ENCODE results near the gene GEN1.

Gene GEN1

GRCh38 chr2:17756668-17757067, 2.7 kb downstream of the GEN1 start:
- TF ChIP-seq TARDBP (IDR thresholded peaks at IDR 0.05) (no peak), FOXM1 (IDR thresholded peaks at IDR 0.05; ENCODE audit: borderline replicate concordance) (no peak), L3MBTL2 (conservative IDR thresholded peaks at IDR 0.05) (no peak)
- DNase-seq (ENCODE audit: extremely low spot score) = no peak
- POLR2A ChIA-PET = no interaction called here
- CTCF ChIA-PET = no interaction called here

- no peak for TF ChIP-seq L3MBTL2 (conservative IDR thresholded peaks at IDR 0.05)
- TF ChIP-seq FOXM1 (IDR thresholded peaks at IDR 0.05; ENCODE audit: borderline replicate concordance) = no peak
- no peak for TF ChIP-seq CTBP1 (IDR thresholded peaks at IDR 0.05; ENCODE audit: borderline replicate concordance)
- no peak for TF ChIP-seq FOXA1 (IDR thresholded peaks at IDR 0.05)
- TF ChIP-seq SP1 (IDR thresholded peaks at IDR 0.05) = no peak
- TF ChIP-seq HDGF (IDR thresholded peaks at IDR 0.05; ENCODE audit: borderline replicate concordance) = no peak
- TF ChIP-seq LEF1 (IDR thresholded peaks at IDR 0.05; ENCODE audit: borderline replicate concordance) = no peak
- no peak for DNase-seq (ENCODE audit: extremely low spot score)
- ChIA-PET CTCF (no interaction called here), POLR2A (no interaction called here)
Observed at GRCh38 chr2:17757321-17757720, 3.4 kb downstream of the GEN1 start.

GRCh38 chr2:17758118-17758517, 4.2 kb downstream of the GEN1 start:
- ChIA-PET POLR2A (no interaction called here), CTCF (interaction anchor here (0.7 kb wide), 1 partner anchor 18 kb away, joined by 3 read pairs; no protein-coding TSS in a partner anchor)
- DNase-seq (ENCODE audit: extremely low spot score) = no peak
- TF ChIP-seq TARDBP (IDR thresholded peaks at IDR 0.05) (no peak), L3MBTL2 (conservative IDR thresholded peaks at IDR 0.05) (no peak), NFRKB (IDR thresholded peaks at IDR 0.05) (no peak), FOXK2 (IDR thresholded peaks at IDR 0.05) (no peak), PKNOX1 (IDR thresholded peaks at IDR 0.05) (no peak)

GRCh38 chr2:17759805-17760204, 5.9 kb downstream of the GEN1 start:
- CTCF ChIA-PET = no interaction called here
- POLR2A ChIA-PET = no interaction called here
- TF ChIP-seq ELF4 (IDR thresholded peaks at IDR 0.05) (no peak), LEF1 (IDR thresholded peaks at IDR 0.05; ENCODE audit: borderline replicate concordance) (no peak), NFRKB (IDR thresholded peaks at IDR 0.05) (no peak), TARDBP (IDR thresholded peaks at IDR 0.05) (no peak), SP1 (IDR thresholded peaks at IDR 0.05) (no peak), FOXM1 (IDR thresholded peaks at IDR 0.05; ENCODE audit: borderline replicate concordance) (no peak), FOXK2 (IDR thresholded peaks at IDR 0.05) (no peak), HDGF (IDR thresholded peaks at IDR 0.05; ENCODE audit: borderline replicate concordance) (no peak), BHLHE40 (IDR thresholded peaks at IDR 0.05; ENCODE audit: borderline replicate concordance) (no peak), CTBP1 (IDR thresholded peaks at IDR 0.05; ENCODE audit: borderline replicate concordance) (no peak), ARNT (IDR thresholded peaks at IDR 0.05) (no peak), PKNOX1 (IDR thresholded peaks at IDR 0.05) (no peak), SUZ12 (IDR thresholded peaks at IDR 0.05) (no peak)
- DNase-seq (ENCODE audit: extremely low spot score) = no peak

GRCh38 chr2:17762451-17762850, 8.5 kb downstream of the GEN1 start:
- TF ChIP-seq HDGF (IDR thresholded peaks at IDR 0.05; ENCODE audit: borderline replicate concordance) (no peak), FOXM1 (IDR thresholded peaks at IDR 0.05; ENCODE audit: borderline replicate concordance) (no peak), ELF4 (IDR thresholded peaks at IDR 0.05) (no peak), BHLHE40 (IDR thresholded peaks at IDR 0.05; ENCODE audit: borderline replicate concordance) (no peak), CTBP1 (IDR thresholded peaks at IDR 0.05; ENCODE audit: borderline replicate concordance) (no peak), ARNT (IDR thresholded peaks at IDR 0.05) (no peak), TARDBP (IDR thresholded peaks at IDR 0.05) (no peak), L3MBTL2 (conservative IDR thresholded peaks at IDR 0.05) (no peak), SP1 (IDR thresholded peaks at IDR 0.05) (no peak), ZNF384 (IDR thresholded peaks at IDR 0.05) (no peak), SUZ12 (IDR thresholded peaks at IDR 0.05) (no peak), FOXA1 (IDR thresholded peaks at IDR 0.05) (no peak), LEF1 (IDR thresholded peaks at IDR 0.05; ENCODE audit: borderline replicate concordance) (no peak)
- ChIA-PET POLR2A (no interaction called here), CTCF (no interaction called here)
- DNase-seq (ENCODE audit: extremely low spot score) = no peak

- TF ChIP-seq ZNF384 (IDR thresholded peaks at IDR 0.05) = no peak
- DNase-seq (ENCODE audit: extremely low spot score) = no peak
- ChIA-PET POLR2A (no interaction called here), CTCF (no interaction called here)
Observed at GRCh38 chr2:17763641-17764333, 9.8 kb downstream of the GEN1 start.

- DNase-seq (ENCODE audit: extremely low spot score) = no peak
- POLR2A ChIA-PET = no interaction called here
- TF ChIP-seq HDGF (IDR thresholded peaks at IDR 0.05; ENCODE audit: borderline replicate concordance) = no peak
- TF ChIP-seq ARNT (IDR thresholded peaks at IDR 0.05) = no peak
- TF ChIP-seq L3MBTL2 (conservative IDR thresholded peaks at IDR 0.05) = no peak
- no peak for TF ChIP-seq NFRKB (IDR thresholded peaks at IDR 0.05)
- CTCF ChIA-PET = no interaction called here
Observed at GRCh38 chr2:17765398-17765797, 11.5 kb downstream of the GEN1 start.

- ChIA-PET POLR2A (no interaction called here), CTCF (no interaction called here)
- DNase-seq (ENCODE audit: extremely low spot score) = no peak
- TF ChIP-seq LEF1 (IDR thresholded peaks at IDR 0.05; ENCODE audit: borderline replicate concordance) (no peak), NFRKB (IDR thresholded peaks at IDR 0.05) (no peak), CTBP1 (IDR thresholded peaks at IDR 0.05; ENCODE audit: borderline replicate concordance) (no peak), ZNF384 (IDR thresholded peaks at IDR 0.05) (no peak), PKNOX1 (IDR thresholded peaks at IDR 0.05) (no peak), TARDBP (IDR thresholded peaks at IDR 0.05) (no peak), ELF4 (IDR thresholded peaks at IDR 0.05) (no peak), SP1 (IDR thresholded peaks at IDR 0.05) (no peak), SUZ12 (IDR thresholded peaks at IDR 0.05) (no peak), BHLHE40 (IDR thresholded peaks at IDR 0.05; ENCODE audit: borderline replicate concordance) (no peak), ARNT (IDR thresholded peaks at IDR 0.05) (no peak), HDGF (IDR thresholded peaks at IDR 0.05; ENCODE audit: borderline replicate concordance) (no peak), FOXA1 (IDR thresholded peaks at IDR 0.05) (no peak), FOXM1 (IDR thresholded peaks at IDR 0.05; ENCODE audit: borderline replicate concordance) (no peak), FOXK2 (IDR thresholded peaks at IDR 0.05) (no peak), L3MBTL2 (conservative IDR thresholded peaks at IDR 0.05) (no peak)
Observed at GRCh38 chr2:17768894-17769293, 15.0 kb downstream of the GEN1 start.
